ENCODE data around the gene OR5T3. TPM values are rescaled to one million over a fixed set of nuclear protein-coding genes. Genes with fewer than 3 reads are reported as not detected.

The OR5T3 gene
- not detected in 5 replicates for total RNA-seq (2022; extraction: Qiagen RNA extraction)

DNA sequence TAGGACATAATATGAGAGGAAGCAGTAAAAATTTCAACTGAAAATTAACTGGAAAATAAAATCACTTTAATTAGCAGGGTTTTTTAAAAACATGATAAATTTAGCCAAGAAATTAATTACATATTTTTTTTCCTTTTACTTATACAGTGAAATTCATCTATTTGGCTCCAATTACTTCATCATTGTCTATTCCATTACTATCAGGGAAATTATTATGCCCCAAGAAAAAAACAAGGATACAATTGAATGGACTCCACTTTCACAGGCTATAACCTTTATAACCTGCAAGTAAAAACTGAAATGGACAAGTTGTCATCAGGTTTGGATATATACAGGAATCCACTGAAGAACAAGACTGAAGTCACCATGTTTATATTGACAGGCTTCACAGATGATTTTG, at the start of gene OR5T3:
Gene OR5T3 (plus strand): TSS at position 301 of the 400 bp plus-strand sequence. CDS start 0 bp downstream, at position 301.

DNA sequence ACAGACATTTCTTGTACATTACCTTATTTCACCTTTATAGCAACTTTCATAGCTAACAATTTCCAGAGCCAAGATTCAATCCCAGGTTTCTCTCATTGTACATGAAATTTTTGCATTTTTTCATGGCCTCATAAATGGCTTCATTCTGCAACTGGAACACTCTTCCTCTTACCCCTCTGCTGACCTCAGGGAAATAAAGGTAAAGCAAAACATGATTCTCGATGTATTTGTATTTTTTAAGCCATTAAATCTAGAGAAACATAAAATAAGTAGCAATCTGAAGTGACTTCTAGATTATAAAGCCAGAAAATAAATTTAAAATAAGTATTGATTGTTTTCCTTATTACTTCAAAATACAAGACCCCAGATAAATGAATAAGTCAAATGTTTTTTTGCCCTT, 17.9 kb upstream of the OR5T3 start, which contains the start of gene OR5T2:
Gene OR5T2 (minus strand): TSS at position 101 of the 400 bp plus-strand sequence. CDS start 1,193 bp downstream, outside the sequence.

GRCh38 chr11:56273854-56274253, 21.8 kb downstream of the OR5T3 start, which contains the start of gene OR5T1:
Gene OR5T1 (plus strand): TSS chr11:56274154. CDS start chr11:56275639, 1,485 bp downstream.

DNA sequence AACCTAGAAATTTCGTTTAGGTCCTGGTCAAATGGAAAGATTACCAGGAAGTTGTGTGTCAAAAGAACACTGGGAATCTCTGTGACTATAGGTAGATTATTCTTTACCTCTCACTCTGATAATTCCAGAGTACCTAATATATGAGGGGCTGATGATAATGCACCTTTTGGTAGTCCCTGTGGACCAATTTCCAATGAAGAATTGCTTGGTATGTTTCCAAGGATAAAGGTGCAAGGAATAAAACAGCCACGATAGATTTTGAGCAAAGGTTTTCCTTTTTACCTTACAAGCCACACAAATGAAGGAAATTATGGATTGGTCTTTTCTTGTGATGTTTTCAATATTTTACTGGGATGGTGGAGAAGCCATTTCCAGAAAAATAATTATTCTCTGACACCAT, 40.1 kb downstream of the OR5T3 start, which contains the start of gene OR8H1:
Gene OR8H1 (minus strand): TSS at position 101 of the 400 bp plus-strand sequence. CDS start 1,192 bp downstream, outside the sequence.

Other genes with a start within 250 kb of the OR5T3 start
- gene OR5AS1, start 224.6 kb upstream of the OR5T3 start, total RNA-seq (2022; extraction: Qiagen RNA extraction) = not detected in 5 replicates
- not detected in 5 replicates for gene OR8I2, start 158.9 kb upstream of the OR5T3 start, total RNA-seq (2022; extraction: Qiagen RNA extraction)
- not detected in 5 replicates for gene OR8H2, start 148.6 kb upstream of the OR5T3 start, total RNA-seq (2022; extraction: Qiagen RNA extraction)
- gene OR8H3, start 129.9 kb upstream of the OR5T3 start, total RNA-seq (2022; extraction: Qiagen RNA extraction) = not detected in 5 replicates
- not detected in 5 replicates for gene OR8J3, start 112.1 kb upstream of the OR5T3 start, total RNA-seq (2022; extraction: Qiagen RNA extraction)
- gene OR8K5, start 91.9 kb upstream of the OR5T3 start, total RNA-seq (2022; extraction: Qiagen RNA extraction) = not detected in 5 replicates
- not detected in 5 replicates for gene OR5J2, start 75.6 kb upstream of the OR5T3 start, total RNA-seq (2022; extraction: Qiagen RNA extraction)
- not detected in 5 replicates for gene OR5T2, start 18.0 kb upstream of the OR5T3 start, total RNA-seq (2022; extraction: Qiagen RNA extraction)
- gene OR5T1, start 21.9 kb downstream of the OR5T3 start, total RNA-seq (2022; extraction: Qiagen RNA extraction) = not detected in 5 replicates
- not detected in 5 replicates for gene OR8H1, start 40.0 kb downstream of the OR5T3 start, total RNA-seq (2022; extraction: Qiagen RNA extraction)
- not detected in 5 replicates for gene OR8K3, start 62.9 kb downstream of the OR5T3 start, total RNA-seq (2022; extraction: Qiagen RNA extraction)
- gene OR8K1, start 93.8 kb downstream of the OR5T3 start, total RNA-seq (2022; extraction: Qiagen RNA extraction) = not detected in 5 replicates
- gene OR8J1, start 102.0 kb downstream of the OR5T3 start, total RNA-seq (2022; extraction: Qiagen RNA extraction) = not detected in 5 replicates
- gene OR8U1, start 123.4 kb downstream of the OR5T3 start, total RNA-seq (2022; extraction: Qiagen RNA extraction) = not detected in 5 replicates
- gene OR5AL1, start 160.4 kb downstream of the OR5T3 start, total RNA-seq (2022; extraction: Qiagen RNA extraction) = not detected in 5 replicates
- not detected in 5 replicates for gene OR5M3, start 221.1 kb downstream of the OR5T3 start, total RNA-seq (2022; extraction: Qiagen RNA extraction)
- gene OR5M8, start 239.1 kb downstream of the OR5T3 start, total RNA-seq (2022; extraction: Qiagen RNA extraction) = not detected in 5 replicates